Fibroblast of skin of left quadriceps (primary cell): Measurements from ENCODE around the gene GARIN5B.

Source experiments
- DNase-seq, 2 experiments: peaks; one replicate each; pipeline ENCODE4 v3.0.0-alpha.2; 2013; ENCODE audit warnings: low read depth in 2 of 2

The GARIN5B gene

GRCh38 chr19:55322204-55322885 lies 40.7 kb downstream of the GARIN5B start:
- DNase-seq: no peak

GRCh38 chr19:55321466-55322137 lies 41.5 kb downstream of the GARIN5B start:
- no peak for DNase-seq

GRCh38 chr19:55320844-55321419 lies 42.1 kb downstream of the GARIN5B start:
- DNase-seq: no peak

- peak in 1 of 2 experiments; percentile 13 for DNase-seq
Measured at GRCh38 chr19:55319785-55320184, 43.3 kb downstream of the GARIN5B start.

- no peak for DNase-seq
Measured at GRCh38 chr19:55316646-55317045, 46.4 kb downstream of the GARIN5B start.

GRCh38 chr19:55315956-55316525 lies 47.0 kb downstream of the GARIN5B start:
- no peak for DNase-seq

GRCh38 chr19:55314396-55314795 lies 48.7 kb downstream of the GARIN5B start:
- no peak for DNase-seq

- no peak for DNase-seq
Measured at GRCh38 chr19:55312621-55313512, 50.2 kb downstream of the GARIN5B start.

GRCh38 chr19:55311797-55312196 lies 51.3 kb downstream of the GARIN5B start:
- no peak for DNase-seq

- no peak for DNase-seq
Measured at GRCh38 chr19:55311397-55311796, 51.7 kb downstream of the GARIN5B start.

GRCh38 chr19:55310498-55310897 lies 52.6 kb downstream of the GARIN5B start:
- DNase-seq: no peak

GRCh38 chr19:55309448-55309847 lies 53.6 kb downstream of the GARIN5B start:
- DNase-seq: no peak

GRCh38 chr19:55308281-55308680 lies 54.8 kb downstream of the GARIN5B start:
- no peak for DNase-seq

GRCh38 chr19:55306712-55307111 lies 56.3 kb downstream of the GARIN5B start:
- DNase-seq: no peak

- no peak for DNase-seq
Measured at GRCh38 chr19:55305983-55306562, 57.0 kb downstream of the GARIN5B start.

GRCh38 chr19:55305491-55305890 lies 57.6 kb downstream of the GARIN5B start:
- DNase-seq: no peak

- DNase-seq: no peak
Measured at GRCh38 chr19:55304980-55305379, 58.1 kb downstream of the GARIN5B start.
